Thymus (tissue), 11 donors: Measurements from ENCODE around the gene ZYG11A. TPM values are rescaled to one million over a fixed set of nuclear protein-coding genes. Genes with fewer than 3 reads are reported as not detected.
"Not testable (repeated sequence)": the region's sequence is repeated elsewhere in the genome, so short reads cannot be mapped to it uniquely, and the experiment has no call there.

ENCODE experiments used
- DNase-seq, 9 donors: peaks; one replicate each; pipeline ENCODE4 v3.0.0-alpha.2; 2013; ENCODE audit warnings: low spot score in 9 of 9, low read depth in 6 of 9, missing footprints in 1 of 9
- H3K27ac ChIP-seq, 2 donors: one replicate each; pipeline ENCODE4 v1.5.1; 2013; ENCODE audit warnings: control low read depth in 1 of 2, low read depth in 1 of 2, low read length in 1 of 2, mild to moderate bottlenecking in 1 of 2, moderate library complexity in 1 of 2
- H3K27me3 ChIP-seq, 2 donors: one replicate each; pipeline ENCODE4 v1.5.1; 2013; ENCODE audit warnings: low read length in 1 of 2; ENCODE audit not compliant: control insufficient read depth in 2 of 2, insufficient read depth in 1 of 2
- H3K36me3 ChIP-seq, 2 donors: one replicate each; pipeline ENCODE4 v1.5.1; 2013; ENCODE audit warnings: low read length in 1 of 2, mild to moderate bottlenecking in 1 of 2, moderate library complexity in 1 of 2; ENCODE audit not compliant: control insufficient read depth in 2 of 2, insufficient read depth in 2 of 2
- H3K4me1 ChIP-seq, 2 donors: one replicate each; pipeline ENCODE4 v1.5.1; 2013; ENCODE audit warnings: low read length in 2 of 2; ENCODE audit not compliant: control insufficient read depth in 2 of 2, insufficient read depth in 2 of 2
- H3K4me3 ChIP-seq, 2 donors: one replicate each; pipeline ENCODE4 v1.5.1; 2013; ENCODE audit warnings: low read length in 2 of 2, control low read depth in 1 of 2, mild to moderate bottlenecking in 1 of 2
- H3K9me3 ChIP-seq, 2 donors: one replicate each; pipeline ENCODE4 v1.5.1; 2013; ENCODE audit warnings: low read length in 1 of 2, mild to moderate bottlenecking in 1 of 2; ENCODE audit not compliant: control insufficient read depth in 2 of 2, insufficient read depth in 1 of 2
- WGBS: extraction: QIAGEN DNeasy Blood & Tissue Kit; methylation state at CpG from one replicate; pipeline ENCODE4 v1.1.7; 2013; 5-methylcytosine and 5-hydroxymethylcytosine counted together
- polyA plus RNA-seq: library from polyadenylated mRNA; stranded (reverse); fragments of 200-250 nt; gene quantifications from one replicate; pipeline ENCODE4 v1.2.3, GENCODE V29; 2013
- total RNA-seq: library from RNA; stranded (reverse); fragments of 120-200 nt; gene quantifications from one replicate; pipeline ENCODE4 v1.2.4, GENCODE V29; 2013
- donor health status: healthy.

Gene ZYG11A
- total and polyA plus RNA-seq, 2 donors, result 0.90 to 0.91 TPM

- Histone ChIP-seq H3K27me3 (no peaks in the 10 kb centered on the region), H3K4me1 (no peaks in the 10 kb centered on the region)
- 71% methylated on average over 2 of the region's 2 CpGs for WGBS
These were observed 20.3 kb downstream of the ZYG11A start for GRCh38 chr1:52862666-52863458.

GRCh38 chr1:52867087-52867863, 24.7 kb downstream of the ZYG11A start:
- no peaks in the 10 kb centered on the region for H3K36me3 ChIP-seq
- no peak overlapping the region for H3K4me3 ChIP-seq
- H3K27me3 ChIP-seq, result no peaks in the 10 kb centered on the region
- H3K27ac ChIP-seq, result peak overlapping the region in 1 of 2 donors; percentile 48
- peak in 1 of 9 donors; percentile 6 for DNase-seq
- H3K4me1 ChIP-seq, result no peaks in the 10 kb centered on the region
- WGBS, result 91% methylated on average over 2 of the region's 2 CpGs
- H3K9me3 ChIP-seq, result no peaks in the 10 kb centered on the region

More at GRCh38 chr1:52862666-52863458, 20.3 kb downstream of the ZYG11A start:
- Histone ChIP-seq H3K4me3 (no peak overlapping the region), H3K27ac (no peak overlapping the region), H3K9me3 (no peaks in the 10 kb centered on the region), H3K36me3 (no peaks in the 10 kb centered on the region)
- no peak for DNase-seq

GRCh38 chr1:52869727-52870126, 27.2 kb downstream of the ZYG11A start:
- not testable (repeated sequence) for H3K4me1 ChIP-seq, H3K36me3 ChIP-seq, H3K9me3 ChIP-seq, DNase-seq, H3K27me3 ChIP-seq, H3K27ac ChIP-seq, H3K4me3 ChIP-seq
- 98% methylated on average over 28 of the region's 29 CpGs for WGBS

GRCh38 chr1:52876843-52877242, 34.3 kb downstream of the ZYG11A start:
- no peak for DNase-seq
- no peaks in the 10 kb centered on the region for H3K9me3 ChIP-seq
- H3K4me1 ChIP-seq, result no peaks in the 10 kb centered on the region
- 70% methylated on average over 2 of the region's 2 CpGs for WGBS
- H3K4me3 ChIP-seq, result no peak overlapping the region
- no peaks in the 10 kb centered on the region for H3K36me3 ChIP-seq
- H3K27me3 ChIP-seq, result no peaks in the 10 kb centered on the region
- H3K27ac ChIP-seq, result no peak overlapping the region

- Histone ChIP-seq H3K27me3 (no peaks in the 10 kb centered on the region), H3K36me3 (no peaks in the 10 kb centered on the region), H3K27ac (no peak overlapping the region), H3K9me3 (no peaks in the 10 kb centered on the region), H3K4me1 (no peaks in the 10 kb centered on the region), H3K4me3 (no peak overlapping the region)
- 99% methylated on average over 3 of the region's 3 CpGs for WGBS
- no peak for DNase-seq
These were observed 35.0 kb downstream of the ZYG11A start for GRCh38 chr1:52877554-52877953.

- Histone ChIP-seq H3K4me3 (no peak overlapping the region), H3K36me3 (no peaks in the 10 kb centered on the region), H3K27ac (no peak overlapping the region), H3K9me3 (no peaks in the 10 kb centered on the region), H3K27me3 (no peaks in the 10 kb centered on the region), H3K4me1 (no peaks in the 10 kb centered on the region)
- no peak for DNase-seq
- 97% methylated on average over 2 of the region's 2 CpGs for WGBS
These were observed 37.6 kb downstream of the ZYG11A start for GRCh38 chr1:52880206-52880605.

- H3K27ac ChIP-seq, result no peak overlapping the region
- no peaks in the 10 kb centered on the region for H3K4me1 ChIP-seq
- H3K27me3 ChIP-seq, result no peaks in the 10 kb centered on the region
- DNase-seq, result no peak
- no peaks in the 10 kb centered on the region for H3K36me3 ChIP-seq
- 94% methylated on average over 4 of the region's 4 CpGs for WGBS
- H3K9me3 ChIP-seq, result no peaks in the 10 kb centered on the region
- no peak overlapping the region for H3K4me3 ChIP-seq
These were observed 44.9 kb downstream of the ZYG11A start for GRCh38 chr1:52887483-52887882.

- WGBS, result 98% methylated on average over 5 of the region's 5 CpGs
- H3K27ac ChIP-seq, result no peak overlapping the region
- no peak overlapping the region for H3K4me3 ChIP-seq
These were observed 50.1 kb downstream of the ZYG11A start for GRCh38 chr1:52892424-52893215.

More at GRCh38 chr1:52892424-52893215, 50.1 kb downstream of the ZYG11A start:
- no peak for DNase-seq
- peaks cover 0 to 2% of the 10 kb centered on the region in 2 donors for H3K4me1 ChIP-seq
- no peaks in the 10 kb centered on the region for H3K9me3 ChIP-seq
- no peaks in the 10 kb centered on the region for H3K27me3 ChIP-seq
- peaks cover 0 to 14% of the 10 kb centered on the region in 2 donors for H3K36me3 ChIP-seq
